ENCODE data around the gene GHR.
"Not testable (repeated sequence)": the region's sequence is repeated elsewhere in the genome, so short reads cannot be mapped to it uniquely, and the experiment has no call there.

GHR gene

DNA sequence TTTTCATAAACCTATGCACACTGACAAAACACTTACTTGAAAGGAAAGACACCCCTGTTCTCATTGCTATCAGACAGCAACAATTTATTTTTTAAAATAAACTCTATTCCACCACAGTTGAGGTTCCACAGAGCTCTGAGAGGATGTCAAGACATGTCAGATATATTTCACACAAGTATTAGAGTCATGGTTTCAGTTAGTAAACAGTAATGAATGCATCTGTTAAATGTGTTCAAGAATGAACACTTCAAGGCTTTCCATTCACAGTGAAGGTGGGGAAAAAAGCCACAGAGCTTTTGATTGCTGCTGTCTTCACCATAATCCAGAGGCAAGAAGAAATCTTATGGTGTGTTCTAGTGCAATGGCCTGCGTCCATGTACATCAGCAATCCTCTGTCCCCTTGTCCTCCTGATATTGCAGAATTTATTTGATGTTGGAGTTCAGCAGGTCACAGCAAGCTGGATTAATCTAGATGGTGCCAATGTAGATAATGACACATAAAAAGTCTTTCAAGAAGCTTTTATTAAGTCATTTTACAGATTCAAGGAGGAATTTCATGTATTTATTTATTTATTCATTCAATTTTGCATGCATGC is 146.8 kb downstream of the GHR start:
- Histone ChIP-seq H3K9ac (ENCODE audit: insufficient read length) (no peak overlapping the region), H3K4me3 (no peak overlapping the region), H3K27ac (no peak overlapping the region), H3K9me3 (ENCODE audit: low read depth, low read length) (no peaks in the 10 kb centered on the region), H3K36me3 (ENCODE audit: insufficient read depth, low read length) (no peaks in the 10 kb centered on the region)
- TF ChIP-seq FOXP2 (optimal IDR thresholded peaks at IDR 0.05; ENCODE audit: control extremely low read depth, extremely low read length, insufficient read depth) (no peak), EZH2 (IDR thresholded peaks at IDR 0.05) (no peak), POLR2AphosphoS5 (IDR thresholded peaks at IDR 0.05; ENCODE audit: borderline replicate concordance, low read depth, low read length) (no peak)
- no peak for DNase-seq (ENCODE audit: low read depth, low spot score)

DNA sequence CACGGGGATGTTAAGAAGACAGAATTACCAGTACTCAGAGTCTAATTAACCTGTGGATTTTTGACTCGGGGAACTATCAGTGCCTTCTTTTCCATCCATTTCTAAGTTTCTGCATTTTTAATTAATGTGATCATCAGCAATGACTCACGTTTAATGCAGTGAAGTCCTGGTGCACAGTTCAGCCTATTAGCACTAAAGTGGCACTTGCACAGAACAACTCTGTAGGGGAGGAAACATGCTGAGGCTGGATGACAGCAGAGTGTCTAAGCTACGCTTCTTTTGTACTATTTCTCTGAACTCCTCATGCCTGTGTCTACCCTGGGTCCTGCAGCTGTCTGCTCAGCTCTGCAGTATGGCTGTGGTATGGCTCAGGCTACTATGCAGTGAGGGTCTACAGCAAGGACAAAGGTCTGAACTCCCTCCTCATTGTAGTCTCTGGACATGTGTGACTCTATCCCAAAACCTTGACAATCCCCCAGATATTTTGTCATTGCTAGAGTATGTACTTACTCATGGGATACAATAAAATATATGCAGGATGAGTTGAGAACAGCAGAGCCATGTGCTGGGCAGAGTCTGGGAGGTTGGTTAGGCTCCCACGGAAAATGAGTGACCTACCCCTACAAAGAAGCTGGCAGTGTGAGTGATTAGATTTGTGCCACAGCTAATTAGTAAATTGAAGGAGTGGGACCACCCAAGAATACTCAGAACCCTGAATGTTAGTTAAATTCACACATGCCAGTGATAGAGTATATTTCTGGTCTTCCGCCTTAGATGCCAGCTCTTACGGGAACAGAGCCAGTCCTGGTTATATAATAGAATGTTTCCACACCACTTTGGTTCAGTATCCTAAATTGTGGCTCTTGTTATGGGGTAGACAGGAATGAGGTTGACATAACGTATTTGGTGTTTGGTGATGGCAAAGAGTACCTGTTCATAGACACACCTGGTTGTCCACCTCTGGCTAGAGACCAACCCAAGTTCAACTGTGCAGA is 148.0 kb downstream of the GHR start:
- no peak overlapping the region for H3K4me3 ChIP-seq
- no peaks in the 10 kb centered on the region for H3K36me3 ChIP-seq (ENCODE audit: insufficient read depth, low read length)
- TF ChIP-seq POLR2AphosphoS5 (IDR thresholded peaks at IDR 0.05; ENCODE audit: borderline replicate concordance, low read depth, low read length) (no peak), EZH2 (IDR thresholded peaks at IDR 0.05) (no peak), FOXP2 (optimal IDR thresholded peaks at IDR 0.05; ENCODE audit: control extremely low read depth, extremely low read length, insufficient read depth) (no peak)
- no peak overlapping the region for H3K9ac ChIP-seq (ENCODE audit: insufficient read length)
- no peak overlapping the region for H3K27ac ChIP-seq
- H3K9me3 ChIP-seq (ENCODE audit: low read depth, low read length): no peaks in the 10 kb centered on the region
- DNase-seq (ENCODE audit: low read depth, low spot score): no peak

DNA sequence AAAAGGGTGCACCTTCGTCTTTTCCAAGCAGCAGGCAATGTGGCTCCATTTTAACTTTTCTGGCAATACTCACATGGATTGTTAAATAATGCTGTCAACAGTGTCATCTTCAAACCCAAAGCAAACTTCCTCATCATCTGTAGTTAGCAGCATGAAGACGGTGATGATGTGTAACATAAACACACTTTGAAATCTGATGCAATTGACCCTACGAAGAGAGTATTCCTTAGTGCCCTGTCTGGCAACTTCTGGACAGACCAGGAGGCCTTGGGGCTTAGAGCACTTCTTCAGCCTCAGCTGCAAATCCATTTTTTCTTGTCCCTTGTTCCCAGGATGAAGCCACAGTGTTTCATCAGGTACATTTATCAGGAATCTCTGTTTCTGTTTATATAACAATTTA is 149.1 kb downstream of the GHR start:
- no peaks in the 10 kb centered on the region for H3K9me3 ChIP-seq (ENCODE audit: low read depth, low read length)
- H3K36me3 ChIP-seq (ENCODE audit: insufficient read depth, low read length): no peaks in the 10 kb centered on the region
- TF ChIP-seq FOXP2 (optimal IDR thresholded peaks at IDR 0.05; ENCODE audit: control extremely low read depth, extremely low read length, insufficient read depth) (no peak), POLR2AphosphoS5 (IDR thresholded peaks at IDR 0.05; ENCODE audit: borderline replicate concordance, low read depth, low read length) (no peak), EZH2 (IDR thresholded peaks at IDR 0.05) (no peak)
- H3K4me3 ChIP-seq: no peak overlapping the region
- H3K9ac ChIP-seq (ENCODE audit: insufficient read length): no peak overlapping the region
- H3K27ac ChIP-seq: no peak overlapping the region
- no peak for DNase-seq (ENCODE audit: low read depth, low spot score)

DNA sequence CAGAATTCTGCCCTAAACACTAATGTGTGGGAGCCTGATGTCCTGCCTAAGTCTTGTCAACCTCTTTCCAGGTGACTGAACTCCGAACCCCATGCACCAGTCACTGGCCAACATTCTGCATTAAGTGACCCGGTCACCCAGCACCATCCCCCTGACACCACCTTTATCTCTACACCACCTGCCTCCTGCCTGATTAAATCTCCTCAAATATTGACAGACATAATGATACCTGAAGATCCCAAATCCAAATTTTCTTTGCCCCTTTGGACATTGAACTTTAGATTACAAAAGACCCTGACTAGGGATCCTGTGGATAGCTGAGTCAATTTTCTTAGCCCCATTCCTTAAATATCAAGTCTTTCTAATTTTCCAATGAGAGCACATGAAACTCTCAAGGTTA is 150.1 kb downstream of the GHR start:
- H3K9me3 ChIP-seq (ENCODE audit: low read depth, low read length): no peaks in the 10 kb centered on the region
- no peak overlapping the region for H3K4me3 ChIP-seq
- DNase-seq (ENCODE audit: low read depth, low spot score): no peak

DNA sequence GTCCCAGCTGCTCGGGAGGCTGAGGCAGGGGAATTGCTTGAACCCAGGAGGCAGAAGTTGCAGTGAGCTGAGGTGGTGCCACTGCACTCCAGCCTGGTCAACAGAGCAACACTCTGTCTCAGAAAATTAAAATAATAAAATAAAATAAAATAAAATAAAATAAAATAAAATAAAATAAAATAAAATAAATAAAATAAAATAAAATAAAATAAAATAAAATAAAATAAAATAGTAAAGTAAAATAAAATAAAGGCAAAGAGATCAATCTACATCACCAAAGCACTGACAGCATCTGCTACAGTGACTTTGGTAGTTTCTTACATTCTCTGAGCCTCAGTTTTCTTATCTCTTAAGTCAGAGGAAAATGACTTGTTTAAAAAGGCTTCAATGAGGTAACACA is 152.7 kb downstream of the GHR start:
- H3K9ac ChIP-seq (ENCODE audit: insufficient read length); H3K27ac ChIP-seq; H3K4me3 ChIP-seq; DNase-seq (ENCODE audit: low read depth, low spot score); H3K9me3 ChIP-seq (ENCODE audit: low read depth, low read length); H3K36me3 ChIP-seq (ENCODE audit: insufficient read depth, low read length): not testable (repeated sequence)

More for the DNA sequence above, 150.1 kb downstream of the GHR start:
- no peak overlapping the region for H3K27ac ChIP-seq
- no peak for TF ChIP-seq POLR2AphosphoS5 (IDR thresholded peaks at IDR 0.05; ENCODE audit: borderline replicate concordance, low read depth, low read length)
- no peak for TF ChIP-seq EZH2 (IDR thresholded peaks at IDR 0.05)
- no peak for TF ChIP-seq FOXP2 (optimal IDR thresholded peaks at IDR 0.05; ENCODE audit: control extremely low read depth, extremely low read length, insufficient read depth)
- no peak overlapping the region for H3K9ac ChIP-seq (ENCODE audit: insufficient read length)
- no peaks in the 10 kb centered on the region for H3K36me3 ChIP-seq (ENCODE audit: insufficient read depth, low read length)

DNA sequence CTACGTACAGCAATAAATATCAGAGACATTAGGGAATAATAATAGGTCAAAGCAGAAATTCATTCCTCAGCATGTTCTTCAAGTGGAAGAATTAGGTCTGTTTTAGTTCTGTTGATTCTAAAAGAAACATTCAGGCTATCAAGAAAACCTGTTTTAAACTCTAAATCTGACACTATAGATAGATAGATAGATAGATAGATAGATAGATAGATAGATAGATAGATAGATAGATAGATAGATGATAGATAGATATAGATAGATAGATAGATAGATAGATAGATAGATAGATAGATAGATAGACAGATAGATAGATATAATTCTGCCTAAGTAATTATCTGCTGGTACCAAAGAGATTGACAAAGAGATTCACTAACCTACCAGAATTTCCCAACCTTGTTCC is 155.7 kb downstream of the GHR start:
- H3K4me3 ChIP-seq: not testable (repeated sequence)

DNA sequence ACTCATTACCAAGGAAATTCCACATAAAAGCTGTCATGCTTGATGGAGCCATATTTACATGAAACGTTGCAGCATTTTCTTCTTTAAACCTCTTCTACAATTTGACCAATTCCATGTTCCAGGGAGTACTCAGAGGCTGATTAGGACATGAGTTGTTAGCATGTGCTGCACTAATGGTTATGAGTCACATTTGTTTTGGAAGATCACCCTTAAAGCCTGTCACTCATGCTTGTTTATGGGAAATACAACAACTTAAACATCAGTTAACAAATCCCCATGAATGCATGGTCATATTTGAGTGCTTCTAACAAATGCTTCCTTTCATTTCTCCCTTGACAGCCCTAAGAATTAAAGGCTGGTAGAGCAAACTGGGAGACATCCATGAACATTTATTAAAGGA is 156.1 kb downstream of the GHR start:
- DNase-seq (ENCODE audit: low read depth, low spot score): no peak
- TF ChIP-seq EZH2 (IDR thresholded peaks at IDR 0.05) (no peak), FOXP2 (optimal IDR thresholded peaks at IDR 0.05; ENCODE audit: control extremely low read depth, extremely low read length, insufficient read depth) (no peak), POLR2AphosphoS5 (IDR thresholded peaks at IDR 0.05; ENCODE audit: borderline replicate concordance, low read depth, low read length) (no peak)
- H3K27ac ChIP-seq: no peak overlapping the region
- no peaks in the 10 kb centered on the region for H3K36me3 ChIP-seq (ENCODE audit: insufficient read depth, low read length)
- H3K9me3 ChIP-seq (ENCODE audit: low read depth, low read length): no peaks in the 10 kb centered on the region
- no peak overlapping the region for H3K9ac ChIP-seq (ENCODE audit: insufficient read length)
- H3K4me3 ChIP-seq: no peak overlapping the region

More for the DNA sequence above, 155.7 kb downstream of the GHR start:
- not testable (repeated sequence) for H3K36me3 ChIP-seq (ENCODE audit: insufficient read depth, low read length); DNase-seq (ENCODE audit: low read depth, low spot score); H3K9me3 ChIP-seq (ENCODE audit: low read depth, low read length); H3K9ac ChIP-seq (ENCODE audit: insufficient read length); H3K27ac ChIP-seq

DNA sequence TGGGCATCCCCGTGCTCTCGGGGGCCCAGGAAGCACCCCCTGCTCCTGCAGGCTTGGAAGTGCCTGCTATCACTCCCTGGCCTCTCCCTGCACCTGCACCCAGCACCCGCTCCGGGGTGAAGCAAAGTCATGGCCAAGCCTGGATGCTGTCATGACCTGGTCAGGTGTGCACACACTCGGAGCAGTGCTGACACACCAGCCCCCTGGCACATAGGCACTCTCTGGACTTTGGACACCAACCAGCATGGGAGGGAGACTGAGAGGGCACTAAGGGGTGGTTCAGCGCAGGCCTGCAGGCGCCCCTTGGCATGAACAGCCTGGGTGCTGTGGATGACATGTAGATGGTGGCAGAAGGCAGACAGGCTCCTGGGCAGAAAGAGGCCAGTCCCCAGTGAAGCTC is 158.6 kb downstream of the GHR start:
- H3K9me3 ChIP-seq (ENCODE audit: low read depth, low read length): no peaks in the 10 kb centered on the region
- no peaks in the 10 kb centered on the region for H3K36me3 ChIP-seq (ENCODE audit: insufficient read depth, low read length)
- TF ChIP-seq EZH2 (IDR thresholded peaks at IDR 0.05): no peak
- no peak for TF ChIP-seq POLR2AphosphoS5 (IDR thresholded peaks at IDR 0.05; ENCODE audit: borderline replicate concordance, low read depth, low read length)
- TF ChIP-seq FOXP2 (optimal IDR thresholded peaks at IDR 0.05; ENCODE audit: control extremely low read depth, extremely low read length, insufficient read depth): no peak
- H3K4me3 ChIP-seq: no peak overlapping the region
- H3K27ac ChIP-seq: no peak overlapping the region
- H3K9ac ChIP-seq (ENCODE audit: insufficient read length): no peak overlapping the region
- no peak for DNase-seq (ENCODE audit: low read depth, low spot score)

DNA sequence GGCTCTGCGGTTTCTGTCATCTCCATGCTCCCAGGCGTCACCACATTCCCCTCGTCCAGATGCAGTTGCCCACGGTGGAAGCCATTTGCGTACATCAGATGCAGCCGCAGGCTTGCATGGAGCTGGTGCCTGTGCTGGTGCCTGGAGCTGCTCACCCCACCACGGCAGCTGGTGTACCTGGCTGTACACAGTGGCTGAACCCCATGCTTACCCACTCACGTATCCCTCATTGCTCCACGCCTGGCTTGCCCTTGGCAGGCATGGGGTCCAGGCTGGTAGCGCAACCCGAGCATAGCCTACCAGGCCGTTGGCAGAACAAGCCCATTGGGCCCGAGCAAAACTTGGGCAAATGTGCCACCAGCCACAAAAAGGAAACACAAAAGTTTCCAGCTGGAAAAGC is 159.5 kb downstream of the GHR start:
- Histone ChIP-seq H3K36me3 (ENCODE audit: insufficient read depth, low read length) (no peaks in the 10 kb centered on the region), H3K27ac (no peak overlapping the region), H3K9ac (ENCODE audit: insufficient read length) (no peak overlapping the region), H3K9me3 (ENCODE audit: low read depth, low read length) (no peaks in the 10 kb centered on the region), H3K4me3 (no peak overlapping the region)
- no peak for DNase-seq (ENCODE audit: low read depth, low spot score)
- TF ChIP-seq FOXP2 (optimal IDR thresholded peaks at IDR 0.05; ENCODE audit: control extremely low read depth, extremely low read length, insufficient read depth) (no peak), EZH2 (IDR thresholded peaks at IDR 0.05) (no peak), POLR2AphosphoS5 (IDR thresholded peaks at IDR 0.05; ENCODE audit: borderline replicate concordance, low read depth, low read length) (no peak)

Data from SK-N-MC (cell line).